Activated naive CD4-positive, alpha-beta T cell treated with anti-CD3 and anti-CD28 coated beads, Interleukin-2, amount 10 ng/mL, durations not matched to agents 7 days and 5 days (primary cell): ENCODE measurements around the gene SLC24A4.

Experiments used
- CTCF ChIA-PET: fragments of 350-600 bp; sonication (Branson Sonifier 250); formaldehyde crosslinking; loops from one replicate; lab custom pipeline; 2021; ENCODE audit warnings: antibody characterized with exemption; lab: Charles Lee
- DNase-seq: peaks from one replicate; pipeline ENCODE4 v3.0.0-alpha.2; 2020
- H3K27ac Mint-ChIP-seq: one replicate; pipeline ENCODE4 v1.8.0; 2021; ENCODE audit warnings: mild to moderate bottlenecking, moderate library complexity, mixed read lengths
- H3K27me3 Mint-ChIP-seq: one replicate; pipeline ENCODE4 v1.8.0; 2021; ENCODE audit warnings: mild to moderate bottlenecking, mixed read lengths
- H3K36me3 Mint-ChIP-seq: one replicate; pipeline ENCODE4 v1.8.0; 2021; ENCODE audit warnings: mixed read lengths
- H3K4me1 Mint-ChIP-seq: one replicate; pipeline ENCODE4 v1.8.0; 2021; ENCODE audit warnings: mixed read lengths
- H3K4me3 Mint-ChIP-seq: one replicate; pipeline ENCODE4 v1.8.0; 2021; ENCODE audit warnings: mild to moderate bottlenecking, moderate library complexity, mixed read lengths
- H3K9me3 Mint-ChIP-seq: one replicate; pipeline ENCODE4 v1.8.0; 2021; ENCODE audit warnings: mixed read lengths

The SLC24A4 gene

DNA sequence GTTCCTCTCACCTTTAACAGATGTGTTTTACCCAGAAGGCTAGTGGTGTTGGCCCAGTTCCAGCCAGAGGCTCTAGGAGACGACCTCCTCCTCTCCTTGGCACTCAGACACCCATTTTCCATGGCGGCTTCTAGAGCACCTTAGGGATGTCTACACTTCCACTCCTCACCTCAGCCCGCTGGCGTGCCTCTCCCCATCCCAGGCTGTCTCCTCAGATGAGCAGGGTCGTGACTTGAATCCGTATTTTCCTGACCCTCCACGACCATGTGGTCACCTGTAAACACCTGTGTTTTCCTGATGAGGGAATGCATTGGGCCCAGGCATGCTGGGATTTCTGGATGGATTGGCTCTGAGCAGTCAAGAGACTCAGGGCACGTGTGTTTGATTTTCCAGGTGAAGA lies 168.8 kb downstream of the SLC24A4 start:
- peaks cover 10% of the 10 kb centered on the region for H3K4me1 Mint-ChIP-seq
- H3K27me3 Mint-ChIP-seq, result peaks cover 48% of the 10 kb centered on the region
- no peaks in the 10 kb centered on the region for H3K9me3 Mint-ChIP-seq
- H3K36me3 Mint-ChIP-seq, result no peaks in the 10 kb centered on the region
- DNase-seq, result no peak
- H3K27ac Mint-ChIP-seq, result no peak overlapping the region
- no peak overlapping the region for H3K4me3 Mint-ChIP-seq
- CTCF ChIA-PET, result no interaction called here

DNA sequence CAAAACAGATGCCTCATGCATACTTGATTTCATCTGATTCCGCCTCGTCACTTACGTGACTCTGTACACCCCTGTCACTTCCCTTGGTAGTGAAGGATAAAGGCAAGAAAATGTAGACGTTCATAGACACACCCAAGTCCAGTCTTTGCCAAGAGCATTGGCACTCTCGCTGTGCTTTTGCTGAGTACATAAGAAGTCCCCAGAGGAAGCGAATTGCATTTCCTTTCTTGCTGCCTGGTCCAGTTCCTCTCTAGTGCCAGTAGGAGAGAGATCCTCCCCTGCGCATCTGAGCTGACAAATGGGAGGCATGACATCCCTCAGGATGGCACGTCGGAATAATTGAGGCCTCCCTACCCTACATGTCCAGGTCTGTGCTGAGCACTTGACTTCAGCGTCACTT lies 169.3 kb downstream of the SLC24A4 start:
- H3K36me3 Mint-ChIP-seq, result no peaks in the 10 kb centered on the region
- H3K4me1 Mint-ChIP-seq, result peaks cover 7% of the 10 kb centered on the region
- no peak for DNase-seq
- no peak overlapping the region for H3K27ac Mint-ChIP-seq
- H3K4me3 Mint-ChIP-seq, result no peak overlapping the region
- no peaks in the 10 kb centered on the region for H3K9me3 Mint-ChIP-seq
- CTCF ChIA-PET, result no interaction called here
- H3K27me3 Mint-ChIP-seq, result peaks cover 49% of the 10 kb centered on the region

DNA sequence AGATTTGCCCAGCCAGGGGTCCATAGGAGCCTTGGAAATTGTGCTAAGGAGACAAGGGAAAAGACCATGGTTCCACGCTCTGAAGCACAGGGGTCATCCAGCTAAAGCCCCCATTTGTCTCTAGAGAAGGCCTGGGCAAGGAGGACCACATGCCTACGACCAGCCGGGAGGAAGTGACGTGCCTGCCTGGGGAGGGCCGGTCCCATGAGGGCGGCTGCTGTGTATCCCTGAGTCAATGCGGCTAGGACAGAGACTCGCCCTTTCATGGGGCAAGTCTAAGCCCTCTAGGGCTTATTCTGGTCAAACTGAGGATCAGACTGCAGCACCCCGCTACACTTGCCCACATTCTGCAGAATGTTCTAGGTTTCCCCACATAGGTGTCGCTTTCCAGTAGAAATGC lies 170.1 kb downstream of the SLC24A4 start:
- H3K27me3 Mint-ChIP-seq, result peaks cover 49% of the 10 kb centered on the region
- CTCF ChIA-PET, result no interaction called here
- no peak for DNase-seq
- no peaks in the 10 kb centered on the region for H3K9me3 Mint-ChIP-seq
- no peaks in the 10 kb centered on the region for H3K36me3 Mint-ChIP-seq
- H3K4me1 Mint-ChIP-seq, result peaks cover under 1% of the 10 kb centered on the region
- no peak overlapping the region for H3K4me3 Mint-ChIP-seq
- H3K27ac Mint-ChIP-seq, result no peak overlapping the region

DNA sequence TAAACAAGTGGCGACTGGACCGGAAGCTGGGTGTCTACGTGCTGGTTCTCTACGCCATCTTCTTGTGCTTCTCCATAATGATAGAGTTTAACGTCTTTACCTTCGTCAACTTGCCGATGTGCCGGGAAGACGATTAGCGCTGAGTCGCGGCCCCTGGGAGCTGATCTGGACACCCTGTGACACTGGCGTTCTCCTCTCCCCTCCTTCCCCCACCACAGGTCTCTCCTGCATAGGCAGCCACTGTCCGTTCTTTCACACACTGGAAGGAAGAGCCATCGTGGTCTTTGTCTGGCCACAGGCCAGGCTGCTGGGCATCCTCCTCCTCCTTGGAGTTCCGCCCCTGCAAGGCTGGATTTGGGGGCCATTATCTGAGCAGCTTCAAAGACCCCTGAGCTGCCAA lies 170.5 kb downstream of the SLC24A4 start:
- H3K4me1 Mint-ChIP-seq, result no peaks in the 10 kb centered on the region
- H3K4me3 Mint-ChIP-seq, result no peak overlapping the region
- no peak for DNase-seq
- no peaks in the 10 kb centered on the region for H3K36me3 Mint-ChIP-seq
- no peak overlapping the region for H3K27ac Mint-ChIP-seq
- H3K27me3 Mint-ChIP-seq, result peaks cover 49% of the 10 kb centered on the region
- no peaks in the 10 kb centered on the region for H3K9me3 Mint-ChIP-seq
- CTCF ChIA-PET, result no interaction called here

DNA sequence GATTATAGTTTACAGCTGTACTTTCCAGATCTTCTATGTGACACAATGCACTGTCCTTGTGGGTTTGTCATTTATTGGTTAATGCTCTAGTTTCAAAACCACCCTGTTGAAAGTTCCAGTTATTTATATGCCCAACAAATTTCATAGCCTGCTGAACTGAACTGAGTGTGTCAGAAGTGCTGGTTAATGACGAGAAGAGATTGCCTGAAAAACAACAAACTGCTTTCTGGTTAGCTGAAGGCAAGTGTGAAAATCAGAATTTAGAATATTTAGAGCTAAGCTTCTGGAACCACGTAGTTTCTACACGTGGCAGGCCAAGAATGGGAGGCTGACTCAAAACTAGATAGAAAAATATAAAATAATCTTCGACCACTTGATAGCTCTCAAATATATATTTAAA lies 171.5 kb downstream of the SLC24A4 start:
- no peak for DNase-seq
- no peaks in the 10 kb centered on the region for H3K36me3 Mint-ChIP-seq

DNA sequence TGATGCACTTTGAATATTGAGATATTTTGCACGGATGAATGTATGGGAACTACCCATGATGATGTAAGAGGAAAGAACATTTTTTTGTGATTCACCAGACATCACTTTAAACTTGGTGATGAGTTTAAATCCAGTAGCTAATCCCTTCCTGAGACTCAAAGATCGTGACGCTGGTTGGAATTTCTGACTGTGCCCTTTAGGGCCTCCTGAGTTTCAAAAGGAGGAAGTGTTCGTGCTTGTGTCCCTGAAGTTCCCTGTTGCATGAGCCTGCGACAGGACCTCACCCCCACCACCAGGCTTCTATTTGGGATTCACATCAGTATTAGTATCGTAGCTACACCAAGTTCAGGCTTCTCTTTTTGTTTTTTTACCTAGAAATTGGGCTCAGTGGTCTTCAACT lies 172.1 kb downstream of the SLC24A4 start:
- H3K36me3 Mint-ChIP-seq, result no peaks in the 10 kb centered on the region
- no peak for DNase-seq
- H3K9me3 Mint-ChIP-seq, result no peaks in the 10 kb centered on the region
- H3K27me3 Mint-ChIP-seq, result peaks cover 52% of the 10 kb centered on the region
- CTCF ChIA-PET, result no interaction called here
- no peak overlapping the region for H3K4me3 Mint-ChIP-seq
- H3K4me1 Mint-ChIP-seq, result no peaks in the 10 kb centered on the region
- H3K27ac Mint-ChIP-seq, result no peak overlapping the region

More for the DNA sequence above, 171.5 kb downstream of the SLC24A4 start:
- no peaks in the 10 kb centered on the region for H3K4me1 Mint-ChIP-seq
- CTCF ChIA-PET, result no interaction called here
- peaks cover 51% of the 10 kb centered on the region for H3K27me3 Mint-ChIP-seq
- no peaks in the 10 kb centered on the region for H3K9me3 Mint-ChIP-seq
- H3K4me3 Mint-ChIP-seq, result no peak overlapping the region
- no peak overlapping the region for H3K27ac Mint-ChIP-seq

DNA sequence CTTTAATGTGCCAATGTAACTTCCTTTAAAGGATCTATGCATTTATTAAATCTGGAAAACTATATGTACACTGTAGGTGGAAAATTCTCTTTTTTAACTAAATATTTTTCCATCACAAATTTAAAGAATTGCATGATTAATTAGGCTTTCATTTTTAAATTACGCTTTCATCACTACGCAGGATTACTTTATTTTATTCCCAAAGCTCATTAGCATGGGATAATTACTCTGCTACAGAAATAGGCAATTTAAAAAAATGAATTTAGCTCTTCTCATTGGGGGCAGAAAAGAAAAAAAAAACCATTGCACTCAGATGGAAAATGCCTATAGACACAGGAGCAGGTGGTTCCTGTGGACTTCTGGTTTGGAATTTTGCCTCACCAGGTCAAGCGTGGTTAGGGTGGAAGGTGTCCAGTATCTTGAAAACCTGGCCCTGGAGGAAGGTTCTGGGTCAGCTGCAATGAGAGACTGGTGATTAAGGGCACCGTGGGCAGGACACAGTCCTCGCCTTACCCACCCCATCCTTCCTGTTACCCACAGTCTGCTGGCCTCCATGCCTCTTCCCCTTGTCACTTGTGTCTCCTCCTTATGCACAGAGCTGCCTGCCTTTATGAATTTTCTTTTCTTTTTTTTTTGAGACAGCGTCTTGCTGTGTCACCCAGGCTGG lies 173.4 kb downstream of the SLC24A4 start:
- H3K4me3 Mint-ChIP-seq, result no peak overlapping the region
- no peaks in the 10 kb centered on the region for H3K36me3 Mint-ChIP-seq
- CTCF ChIA-PET, result no interaction called here
- peaks cover 60% of the 10 kb centered on the region for H3K27me3 Mint-ChIP-seq
- H3K27ac Mint-ChIP-seq, result no peak overlapping the region
- H3K4me1 Mint-ChIP-seq, result no peaks in the 10 kb centered on the region
- no peaks in the 10 kb centered on the region for H3K9me3 Mint-ChIP-seq
- DNase-seq, result no peak

DNA sequence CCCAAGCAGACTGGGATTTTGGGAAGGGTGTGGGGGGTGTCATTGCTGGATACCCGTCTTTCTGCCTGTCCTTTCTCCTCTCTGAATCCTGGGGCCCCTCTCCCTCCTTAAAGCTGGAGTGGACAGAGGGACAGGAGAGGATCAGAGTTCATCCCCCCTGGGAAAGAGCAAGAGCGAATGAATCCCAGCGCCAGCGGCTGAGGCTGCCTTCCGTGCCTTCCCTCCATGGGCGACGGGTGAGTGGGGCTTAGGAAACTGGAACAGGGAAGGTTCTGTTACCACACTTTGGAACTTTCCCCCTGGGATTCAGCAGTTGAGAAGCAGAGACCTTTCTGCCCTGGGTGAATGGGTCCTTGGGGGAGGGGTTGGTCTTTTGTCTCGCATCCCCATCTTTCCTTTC lies 174.4 kb downstream of the SLC24A4 start:
- H3K4me3 Mint-ChIP-seq, result no peak overlapping the region
- no peak overlapping the region for H3K27ac Mint-ChIP-seq
- CTCF ChIA-PET, result no interaction called here
- no peaks in the 10 kb centered on the region for H3K9me3 Mint-ChIP-seq
- peaks cover 62% of the 10 kb centered on the region for H3K27me3 Mint-ChIP-seq
- DNase-seq, result no peak
- no peaks in the 10 kb centered on the region for H3K4me1 Mint-ChIP-seq
- no peaks in the 10 kb centered on the region for H3K36me3 Mint-ChIP-seq

DNA sequence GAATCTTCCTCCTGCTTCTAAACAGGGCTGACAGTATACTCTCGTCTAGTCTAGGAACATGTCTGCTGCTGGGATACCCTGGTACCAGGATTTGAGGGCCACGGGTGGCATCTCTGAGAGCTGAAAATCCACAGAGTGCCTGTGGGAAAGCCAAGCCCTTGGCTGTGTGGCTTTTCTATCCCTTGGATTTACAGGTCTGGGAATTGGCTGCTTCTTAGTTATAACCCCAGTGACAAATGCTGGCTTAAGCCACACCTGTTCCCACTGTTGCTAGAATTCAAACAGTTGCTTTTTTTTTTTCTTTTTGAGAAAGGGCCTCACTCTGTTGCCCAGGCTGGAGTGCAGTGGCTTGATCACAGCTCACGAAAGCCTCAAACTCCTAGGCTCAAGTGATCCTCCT lies 176.3 kb downstream of the SLC24A4 start:
- no peaks in the 10 kb centered on the region for H3K36me3 Mint-ChIP-seq
- H3K4me3 Mint-ChIP-seq, result no peak overlapping the region
- no peaks in the 10 kb centered on the region for H3K4me1 Mint-ChIP-seq
- H3K27ac Mint-ChIP-seq, result no peak overlapping the region
- DNase-seq, result no peak
- H3K9me3 Mint-ChIP-seq, result no peaks in the 10 kb centered on the region
- peaks cover 69% of the 10 kb centered on the region for H3K27me3 Mint-ChIP-seq
- CTCF ChIA-PET, result no interaction called here

DNA sequence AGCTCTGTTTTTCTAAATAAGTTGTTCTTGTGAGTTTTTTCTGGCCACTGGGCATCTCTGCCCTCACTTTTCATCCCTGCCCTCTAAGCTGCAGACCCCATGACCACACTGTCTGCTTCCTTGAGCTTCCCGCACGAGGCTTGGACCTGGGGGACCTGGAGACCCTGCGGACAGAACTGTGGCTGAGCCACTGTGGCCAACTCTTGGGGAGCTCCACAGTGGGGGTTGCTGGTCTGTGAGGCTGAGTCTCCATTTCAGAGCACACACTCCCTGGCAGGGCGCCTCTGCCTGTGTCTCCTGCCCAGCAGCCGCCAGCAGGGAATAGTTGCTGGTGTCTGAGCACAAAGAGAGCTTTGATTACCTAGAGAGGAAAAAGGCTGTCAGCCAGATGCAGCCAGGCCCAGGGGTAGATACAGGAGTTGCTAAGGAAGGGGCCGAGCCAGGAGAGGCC lies 177.6 kb downstream of the SLC24A4 start:
- H3K4me3 Mint-ChIP-seq, result no peak overlapping the region
- no peaks in the 10 kb centered on the region for H3K4me1 Mint-ChIP-seq
- no peak overlapping the region for H3K27ac Mint-ChIP-seq
- DNase-seq, result no peak
- H3K9me3 Mint-ChIP-seq, result no peaks in the 10 kb centered on the region
- H3K27me3 Mint-ChIP-seq, result peaks cover 76% of the 10 kb centered on the region
- H3K36me3 Mint-ChIP-seq, result no peaks in the 10 kb centered on the region
- CTCF ChIA-PET, result no interaction called here

DNA sequence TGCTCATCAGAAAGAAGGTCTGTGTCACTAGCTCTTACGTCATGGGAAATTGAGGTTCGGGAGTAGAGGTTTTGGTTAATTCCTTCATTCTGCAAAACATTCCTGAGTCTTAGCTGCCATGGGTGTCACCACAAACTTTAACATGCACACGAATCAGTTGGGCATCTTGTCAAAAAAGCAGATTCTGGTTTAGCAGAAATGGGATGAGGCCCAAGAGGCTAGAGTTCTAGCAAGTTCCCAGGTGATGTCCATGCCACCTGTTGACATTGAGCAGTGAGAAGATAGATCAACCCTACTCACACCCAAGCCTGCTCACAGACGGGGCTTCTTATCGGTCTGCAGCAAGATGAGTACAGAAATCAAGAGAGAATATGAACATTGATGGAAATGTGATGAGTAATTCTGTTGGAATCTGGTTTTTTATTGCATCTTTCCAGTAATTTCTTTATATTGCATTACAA lies 179.0 kb downstream of the SLC24A4 start:
- DNase-seq, result no peak
- H3K9me3 Mint-ChIP-seq, result no peaks in the 10 kb centered on the region
- H3K36me3 Mint-ChIP-seq, result no peaks in the 10 kb centered on the region
- CTCF ChIA-PET, result no interaction called here
- no peak overlapping the region for H3K4me3 Mint-ChIP-seq
- no peak overlapping the region for H3K27ac Mint-ChIP-seq
- H3K27me3 Mint-ChIP-seq, result peaks cover 77% of the 10 kb centered on the region
- peaks cover 11% of the 10 kb centered on the region for H3K4me1 Mint-ChIP-seq

DNA sequence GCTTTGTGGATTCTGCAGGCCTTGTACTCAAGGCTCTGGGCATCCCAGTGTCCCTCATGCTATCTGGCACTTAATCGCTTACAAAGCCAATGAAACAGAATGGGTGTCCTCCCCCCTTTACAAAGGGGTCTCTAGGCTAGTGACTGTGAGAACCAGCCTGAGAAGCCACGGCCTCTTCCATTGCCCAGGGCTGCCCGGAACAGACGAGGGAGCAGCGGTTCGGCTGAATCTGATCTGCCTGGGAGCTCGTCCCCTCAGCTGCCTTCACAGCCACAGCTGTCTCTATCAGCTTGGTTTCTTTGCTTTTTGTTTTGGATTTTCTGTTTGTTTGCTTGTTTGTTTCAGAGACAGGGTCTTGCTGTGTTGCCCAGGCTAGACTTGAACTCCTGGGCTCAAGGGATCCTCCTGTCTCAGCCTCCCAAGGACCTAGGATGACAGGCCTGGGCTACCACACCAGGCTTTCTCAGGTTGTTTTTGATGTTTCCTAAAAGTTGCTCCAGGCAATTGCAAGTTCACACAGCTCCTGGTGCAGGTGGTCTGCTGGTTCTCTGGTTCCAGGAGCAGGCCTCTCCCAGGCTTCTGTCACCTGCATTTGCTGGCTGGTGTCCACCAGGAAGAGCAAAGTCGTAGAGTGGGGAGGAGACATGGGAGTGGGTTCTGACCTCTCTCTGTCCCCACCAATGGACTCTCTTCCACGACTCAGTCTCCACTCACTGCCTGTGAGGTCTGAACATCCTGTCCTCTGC lies 179.7 kb downstream of the SLC24A4 start:
- H3K36me3 Mint-ChIP-seq, result no peaks in the 10 kb centered on the region
- DNase-seq, result no peak
- H3K27ac Mint-ChIP-seq, result no peak overlapping the region
- H3K4me1 Mint-ChIP-seq, result peaks cover 18% of the 10 kb centered on the region
- no peaks in the 10 kb centered on the region for H3K9me3 Mint-ChIP-seq
- CTCF ChIA-PET, result no interaction called here
- peaks cover 75% of the 10 kb centered on the region for H3K27me3 Mint-ChIP-seq
- no peak overlapping the region for H3K4me3 Mint-ChIP-seq

DNA sequence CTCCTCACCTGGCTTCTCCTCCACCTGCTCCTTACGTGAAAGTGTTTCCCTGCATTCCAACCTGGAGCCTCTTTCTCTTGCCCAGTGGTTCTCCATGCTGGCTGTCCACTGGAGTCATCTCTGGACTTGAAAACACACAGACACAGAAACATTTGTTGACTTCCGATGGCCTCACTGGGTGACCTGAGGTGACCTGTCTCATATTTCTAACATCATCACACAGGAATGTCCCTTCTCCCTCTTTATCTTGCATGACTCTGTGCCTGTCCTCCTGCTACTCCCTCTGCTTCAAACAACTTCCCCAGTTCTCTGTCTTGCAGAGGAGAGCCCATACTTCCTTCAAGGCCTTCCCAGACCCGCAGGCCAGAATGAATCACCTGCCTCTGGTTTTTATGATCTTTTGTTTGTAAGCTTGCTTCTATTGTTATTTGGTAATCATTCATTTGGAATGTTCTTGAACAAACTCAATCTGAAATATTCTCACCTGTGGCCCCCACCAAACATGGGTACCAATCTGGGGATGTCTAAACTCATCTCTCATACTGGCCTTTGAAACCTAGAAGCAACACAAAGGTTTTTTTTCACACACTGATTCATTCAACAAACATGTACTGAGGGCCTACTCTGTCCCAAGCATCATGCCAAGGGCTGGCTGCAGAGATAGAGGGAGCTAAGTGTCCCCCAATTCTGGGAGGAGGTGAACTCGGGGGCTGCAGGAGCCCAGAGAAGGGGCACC lies 181.0 kb downstream of the SLC24A4 start:
- no peak for DNase-seq
- no peak overlapping the region for H3K27ac Mint-ChIP-seq
- H3K27me3 Mint-ChIP-seq, result peaks cover 74% of the 10 kb centered on the region

DNA sequence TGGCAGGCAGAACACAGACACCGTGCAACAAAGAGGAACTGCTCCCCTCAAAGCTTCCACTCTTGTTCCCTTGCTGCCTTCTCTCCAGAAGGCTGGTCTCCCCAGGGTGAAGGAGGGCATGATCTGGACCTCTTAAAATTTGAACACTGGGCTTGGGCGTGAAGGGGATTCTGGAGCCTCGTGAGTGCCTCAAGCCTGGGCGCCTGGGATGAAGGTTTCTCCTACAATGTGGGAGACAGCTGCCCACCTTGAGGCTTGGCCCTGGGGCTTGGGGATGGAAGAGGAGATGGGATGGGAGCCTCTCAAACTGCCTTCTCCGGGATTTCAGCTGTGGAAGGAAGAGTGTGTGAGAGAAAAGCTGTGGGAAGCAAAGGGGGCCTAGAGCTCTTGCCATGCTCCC lies 182.9 kb downstream of the SLC24A4 start:
- Mint-ChIP-seq H3K4me3 (no peak overlapping the region), H3K27ac (no peak overlapping the region)

More for the DNA sequence above, 181.0 kb downstream of the SLC24A4 start:
- CTCF ChIA-PET, result no interaction called here
- Mint-ChIP-seq H3K4me1 (peaks cover 18% of the 10 kb centered on the region), H3K36me3 (no peaks in the 10 kb centered on the region), H3K9me3 (no peaks in the 10 kb centered on the region), H3K4me3 (no peak overlapping the region)

More for the DNA sequence above, 182.9 kb downstream of the SLC24A4 start:
- DNase-seq, result no peak
- Mint-ChIP-seq H3K9me3 (no peaks in the 10 kb centered on the region), H3K36me3 (no peaks in the 10 kb centered on the region), H3K4me1 (peaks cover 18% of the 10 kb centered on the region), H3K27me3 (peaks cover 77% of the 10 kb centered on the region)
- CTCF ChIA-PET, result no interaction called here
